SU-DHL-6 (cell line): ENCODE data around the gene COMMD7.

Experiments used
- H2AFZ ChIP-seq: fragments of 200-600 bp; sonication (generic); 2 replicates; pipeline ENCODE4 v1.6.1; 2014; ENCODE audit warnings: low read depth, mild to moderate bottlenecking, moderate library complexity, mixed read lengths, antibody characterized with exemption, low read length; ENCODE audit not compliant: severe bottlenecking
- H3F3A ChIP-seq: fragments of 200-600 bp; shearing (Covaris generic); 2 replicates; pipeline ENCODE4 v1.6.0; 2016; ENCODE audit warnings: antibody characterized with exemption, mild to moderate bottlenecking; ENCODE audit not compliant: insufficient read depth
- H3K27ac ChIP-seq: fragments of 200-600 bp; sonication (generic); 2 replicates; pipeline ENCODE4 v1.5.1; 2016; ENCODE audit warnings: low read depth, mild to moderate bottlenecking, low read length, moderate library complexity, mixed read lengths
- H3K27me3 ChIP-seq: fragments of 200-600 bp; sonication (generic), shearing (Covaris generic); 2 replicates; pipeline ENCODE4 v1.6.0; 2014; ENCODE audit warnings: mild to moderate bottlenecking, low read length
- H3K36me3 ChIP-seq: fragments of 200-600 bp; sonication (generic); 2 replicates; pipeline ENCODE4 v1.6.1; 2014; ENCODE audit warnings: mild to moderate bottlenecking, low read length, mixed read lengths
- H3K4me2 ChIP-seq: fragments of 300-600, 200-600 bp; shearing (Covaris generic), sonication (generic); 2 replicates; pipeline ENCODE4 v1.6.0; 2014; ENCODE audit warnings: low read length, low read depth, mild to moderate bottlenecking; ENCODE audit not compliant: poor library complexity, severe bottlenecking
- H3K4me3 ChIP-seq: fragments of 200-600 bp; sonication (generic); 2 replicates; pipeline ENCODE4 v1.5.1; 2014; ENCODE audit warnings: antibody characterized with exemption, low read length, mild to moderate bottlenecking, mixed read lengths; ENCODE audit not compliant: insufficient read depth, poor library complexity, severe bottlenecking
- H3K79me2 ChIP-seq: fragments of 200-600 bp; sonication (generic); 2 replicates; pipeline ENCODE4 v1.6.1; 2014; ENCODE audit warnings: mild to moderate bottlenecking, low read length, moderate library complexity; ENCODE audit not compliant: insufficient read depth
- H3K9ac ChIP-seq: fragments of 200-600 bp; sonication (generic); 2 replicates; pipeline ENCODE4 v1.7.0; 2014; ENCODE audit warnings: mild to moderate bottlenecking, low read length
- H3K9me2 ChIP-seq: fragments of 200-600 bp; sonication (generic); replicated peaks from 2 replicates; pipeline ENCODE4 v1.6.1; 2014; ENCODE audit warnings: low read length; ENCODE audit not compliant: insufficient read depth
- H3K9me3 ChIP-seq: fragments of 200-600 bp; sonication (generic); 2 replicates; pipeline ENCODE4 v1.6.1; 2014; ENCODE audit warnings: low read length, mixed read lengths; ENCODE audit not compliant: insufficient read depth
- H4K20me1 ChIP-seq: fragments of 200-600 bp; sonication (generic); 2 replicates; pipeline ENCODE4 v1.6.1; 2014; ENCODE audit warnings: low read depth, mild to moderate bottlenecking, antibody characterized with exemption, low read length, moderate library complexity, mixed read lengths
- CTCF ChIP-seq: fragments of 200-600 bp; sonication (generic); IDR thresholded peaks from one replicate; pipeline ENCODE4 v1.5.1; 2017; ENCODE audit warnings: antibody characterized with exemption, mild to moderate bottlenecking, low read length, moderate library complexity; ENCODE audit not compliant: insufficient read depth, poor library complexity, severe bottlenecking
- EZH2phosphoT487 ChIP-seq: fragments of 200-600 bp; sonication (generic), shearing (Covaris generic); conservative IDR thresholded peaks from 2 replicates; pipeline ENCODE4 v1.6.1; 2018; ENCODE audit warnings: mild to moderate bottlenecking, antibody characterized with exemption, low read length, moderate library complexity, mixed read lengths

The COMMD7 gene

GRCh38 chr20:32773855-32774254 is 30.6 kb upstream of the COMMD7 start:
- TF ChIP-seq CTCF: no peak
- TF ChIP-seq EZH2phosphoT487: no peak
- H3K27ac ChIP-seq: no peak overlapping the region
- H3K79me2 ChIP-seq: no peaks in the 10 kb centered on the region
- no peaks in the 10 kb centered on the region for H3K27me3 ChIP-seq
- H4K20me1 ChIP-seq: no peaks in the 10 kb centered on the region
- no peaks in the 10 kb centered on the region for H3F3A ChIP-seq
- no peak overlapping the region for H3K4me2 ChIP-seq
- H3K9me3 ChIP-seq: no peaks in the 10 kb centered on the region
- H3K9me2 ChIP-seq: no peaks in the 10 kb centered on the region
- no peaks in the 10 kb centered on the region for H3K36me3 ChIP-seq
- H3K9ac ChIP-seq: no peak overlapping the region
- H3K4me3 ChIP-seq: no peak overlapping the region
- no peak overlapping the region for H2AFZ ChIP-seq

GRCh38 chr20:32773223-32773622 is 30.0 kb upstream of the COMMD7 start:
- Histone ChIP-seq H3K9me2 (no peaks in the 10 kb centered on the region), H3K79me2 (no peaks in the 10 kb centered on the region), H3K36me3 (no peaks in the 10 kb centered on the region), H3K27me3 (no peaks in the 10 kb centered on the region), H3K4me2 (no peak overlapping the region), H3K27ac (no peak overlapping the region), H4K20me1 (no peaks in the 10 kb centered on the region), H3K9ac (no peak overlapping the region), H3F3A (no peaks in the 10 kb centered on the region), H3K9me3 (no peaks in the 10 kb centered on the region), H2AFZ (no peak overlapping the region), H3K4me3 (no peak overlapping the region)
- TF ChIP-seq CTCF: no peak
- no peak for TF ChIP-seq EZH2phosphoT487

- TF ChIP-seq EZH2phosphoT487 (no peak), CTCF (no peak)
- no peaks in the 10 kb centered on the region for H3F3A ChIP-seq
- H3K27ac ChIP-seq: no peak overlapping the region
- H4K20me1 ChIP-seq: no peaks in the 10 kb centered on the region
- H3K9ac ChIP-seq: no peak overlapping the region
- H3K4me2 ChIP-seq: no peak overlapping the region
- H2AFZ ChIP-seq: no peak overlapping the region
- no peaks in the 10 kb centered on the region for H3K9me2 ChIP-seq
- no peaks in the 10 kb centered on the region for H3K27me3 ChIP-seq
- H3K9me3 ChIP-seq: no peaks in the 10 kb centered on the region
- H3K4me3 ChIP-seq: no peak overlapping the region
- H3K36me3 ChIP-seq: no peaks in the 10 kb centered on the region
- no peaks in the 10 kb centered on the region for H3K79me2 ChIP-seq
These were observed 28.8 kb upstream of the COMMD7 start for GRCh38 chr20:32772046-32772445.
